ENCODE results near the gene ASAP3. TPM values are rescaled to one million over a fixed set of nuclear protein-coding genes. Genes with fewer than 3 reads are reported as not detected.

Gene ASAP3
- total RNA-seq, 1 donor from 2014 or later: 33.5 TPM

GRCh38 chr1:23426828-23427227 lies 57.2 kb downstream of the ASAP3 start:
- no peak overlapping the region for H3K27ac ChIP-seq (ENCODE audit: low read depth, low read length)
- Mint-ChIP-seq H3K9me3 (ENCODE audit: unreplicated experiment) (peaks cover 3% of the 10 kb centered on the region), H3K27me3 (ENCODE audit: low read depth, unreplicated experiment) (peaks cover 48% of the 10 kb centered on the region)

GRCh38 chr1:23425193-23425494 lies 58.8 kb downstream of the ASAP3 start:
- no peaks in the 10 kb centered on the region for H3K9me3 ChIP-seq (ENCODE audit: insufficient read depth, low read depth, low read length)
- H3K36me3 ChIP-seq (ENCODE audit: insufficient read depth, low read length): no peaks in the 10 kb centered on the region
- peak overlapping the region; percentile 89 for H3K4me2 ChIP-seq (ENCODE audit: low read length)
- DNase-seq (ENCODE audit: low read depth) (no peak), FAIRE-seq (no peak)
- Mint-ChIP-seq H3K36me3 (ENCODE audit: low read depth, unreplicated experiment) (peaks cover 36% of the 10 kb centered on the region), H3K27ac (ENCODE audit: unreplicated experiment) (no peak overlapping the region), H3K27me3 (ENCODE audit: low read depth, unreplicated experiment) (peaks cover 59% of the 10 kb centered on the region), H3K4me1 (ENCODE audit: low read depth, unreplicated experiment) (peaks cover 4% of the 10 kb centered on the region), H3K4me3 (ENCODE audit: unreplicated experiment) (peak overlapping the region; percentile 57), H3K9me3 (ENCODE audit: unreplicated experiment) (peaks cover 3% of the 10 kb centered on the region)
- peaks cover 17% of the 10 kb centered on the region for H3K4me1 ChIP-seq (ENCODE audit: insufficient read depth, low read length)
- no peaks in the 10 kb centered on the region for H3K27me3 ChIP-seq (ENCODE audit: insufficient read depth, low read length)
- H3K9ac ChIP-seq (ENCODE audit: low read length): peak overlapping the region; percentile 39
- no peak for TF ChIP-seq CTCF (IDR thresholded peaks at IDR 0.05; ENCODE audit: insufficient read depth, low read depth, low read length)
- TF ChIP-seq EZH2 (IDR thresholded peaks at IDR 0.05; ENCODE audit: insufficient read depth, low read length): no peak
- H2AFZ ChIP-seq (ENCODE audit: low read depth, low read length): peak overlapping the region; percentile 64
- H3K4me3 ChIP-seq (ENCODE audit: insufficient read depth, low read depth, low read length): peak overlapping the region; percentile 49
- H3K27ac ChIP-seq (ENCODE audit: low read depth, low read length): no peak overlapping the region
- no peaks in the 10 kb centered on the region for H3K79me2 ChIP-seq (ENCODE audit: insufficient read depth, low read length)
- H4K20me1 ChIP-seq (ENCODE audit: insufficient read depth, low read length): no peaks in the 10 kb centered on the region

More at GRCh38 chr1:23426828-23427227, 57.2 kb downstream of the ASAP3 start:
- no peak for FAIRE-seq
- H4K20me1 ChIP-seq (ENCODE audit: insufficient read depth, low read length): no peaks in the 10 kb centered on the region
- no peak for TF ChIP-seq EZH2 (IDR thresholded peaks at IDR 0.05; ENCODE audit: insufficient read depth, low read length)
- no peak for TF ChIP-seq CTCF (IDR thresholded peaks at IDR 0.05; ENCODE audit: insufficient read depth, low read depth, low read length)
- no peaks in the 10 kb centered on the region for H3K9me3 ChIP-seq (ENCODE audit: insufficient read depth, low read depth, low read length)
- H3K9ac ChIP-seq (ENCODE audit: low read length): no peak overlapping the region
- Mint-ChIP-seq H3K27ac (ENCODE audit: unreplicated experiment) (no peak overlapping the region), H3K36me3 (ENCODE audit: low read depth, unreplicated experiment) (peaks cover 38% of the 10 kb centered on the region), H3K4me1 (ENCODE audit: low read depth, unreplicated experiment) (peaks cover 4% of the 10 kb centered on the region), H3K4me3 (ENCODE audit: unreplicated experiment) (no peak overlapping the region)
- no peaks in the 10 kb centered on the region for H3K36me3 ChIP-seq (ENCODE audit: insufficient read depth, low read length)
- no peaks in the 10 kb centered on the region for H3K79me2 ChIP-seq (ENCODE audit: insufficient read depth, low read length)
- H3K4me3 ChIP-seq (ENCODE audit: insufficient read depth, low read depth, low read length): no peak overlapping the region
- peaks cover 16% of the 10 kb centered on the region for H3K4me1 ChIP-seq (ENCODE audit: insufficient read depth, low read length)
- DNase-seq (ENCODE audit: low read depth): no peak
- no peak overlapping the region for H2AFZ ChIP-seq (ENCODE audit: low read depth, low read length)
- no peaks in the 10 kb centered on the region for H3K27me3 ChIP-seq (ENCODE audit: insufficient read depth, low read length)
- H3K4me2 ChIP-seq (ENCODE audit: low read length): no peak overlapping the region

GRCh38 chr1:23424293-23425192 lies 59.4 kb downstream of the ASAP3 start, which contains the start of gene TCEA3:
TCEA3 (minus strand) TSS chr1:23424748; CDS start chr1:23424633, 115 bp downstream.
- peak; percentile 35 for DNase-seq (ENCODE audit: low read depth)
- no peak within 1 kb of the TSS for H3K27ac Mint-ChIP-seq (ENCODE audit: unreplicated experiment)
- Histone ChIP-seq H3K79me2 (ENCODE audit: insufficient read depth, low read length) (no peaks in the 10 kb centered on the region), H3K4me3 (ENCODE audit: insufficient read depth, low read depth, low read length) (peak within 1 kb of the TSS; percentile 54), H2AFZ (ENCODE audit: low read depth, low read length) (peak within 1 kb of the TSS; percentile 94), H3K36me3 (ENCODE audit: insufficient read depth, low read length) (no peaks in the 10 kb centered on the region), H4K20me1 (ENCODE audit: insufficient read depth, low read length) (no peaks in the 10 kb centered on the region), H3K9me3 (ENCODE audit: insufficient read depth, low read depth, low read length) (no peaks in the 10 kb centered on the region), H3K4me1 (ENCODE audit: insufficient read depth, low read length) (peaks cover 17% of the 10 kb centered on the region), H3K4me2 (ENCODE audit: low read length) (peak within 1 kb of the TSS; percentile 89), H3K27ac (ENCODE audit: low read depth, low read length) (no peak within 1 kb of the TSS), H3K27me3 (ENCODE audit: insufficient read depth, low read length) (no peaks in the 10 kb centered on the region), H3K9ac (ENCODE audit: low read length) (peak within 1 kb of the TSS; percentile 57)
- peaks cover 3% of the 10 kb centered on the region for H3K9me3 Mint-ChIP-seq (ENCODE audit: unreplicated experiment)
- H3K4me1 Mint-ChIP-seq (ENCODE audit: low read depth, unreplicated experiment): peaks cover 4% of the 10 kb centered on the region
- TF ChIP-seq EZH2 (IDR thresholded peaks at IDR 0.05; ENCODE audit: insufficient read depth, low read length): no peak
- TF ChIP-seq CTCF (IDR thresholded peaks at IDR 0.05; ENCODE audit: insufficient read depth, low read depth, low read length): no peak
- FAIRE-seq: no peak
- peaks cover 62% of the 10 kb centered on the region for H3K27me3 Mint-ChIP-seq (ENCODE audit: low read depth, unreplicated experiment)
- peak within 1 kb of the TSS; percentile 79 for H3K4me3 Mint-ChIP-seq (ENCODE audit: unreplicated experiment)
- peaks cover 30% of the 10 kb centered on the region for H3K36me3 Mint-ChIP-seq (ENCODE audit: low read depth, unreplicated experiment)
